ENCODE data around the gene RNU6-1. TPM values are rescaled to one million over a fixed set of nuclear protein-coding genes. Genes with fewer than 3 reads are reported as not detected.

Gene RNU6-1
- total RNA-seq, 2 experiments from 2014 or later: not detected

DNA sequence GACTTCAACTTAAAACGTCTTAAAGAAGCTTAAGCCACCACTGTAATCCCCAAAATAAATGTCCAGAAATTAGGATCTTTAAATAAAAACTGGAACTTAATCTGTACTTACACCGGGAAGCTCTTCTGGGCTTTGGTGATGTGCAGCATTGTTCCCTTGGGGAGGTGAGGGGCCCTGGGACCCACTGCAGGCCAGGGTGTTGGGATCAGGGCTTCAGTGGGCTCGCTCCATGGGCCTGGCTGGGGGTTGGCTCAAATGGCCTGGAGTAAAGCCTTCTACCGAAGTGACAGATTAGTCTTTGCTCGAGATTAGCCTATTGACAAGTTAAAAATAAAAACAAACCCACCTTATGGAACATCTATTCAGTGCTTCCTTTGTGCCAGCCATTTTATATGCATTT is 6.1 kb upstream of the RNU6-1 start:
- POLR2A ChIA-PET: no interaction called here
- Histone ChIP-seq H3K79me2 (ENCODE audit: insufficient read depth, low read depth, low read length) (no peaks in the 10 kb centered on the region), H3K36me3 (ENCODE audit: insufficient read depth, low read length) (no peaks in the 10 kb centered on the region; the same call in 1 of the 2 replicates), H3K4me3 (ENCODE audit: low read depth, low read length, poor library complexity, severe bottlenecking) (no peak overlapping the region), H3K4me1 (ENCODE audit: insufficient read depth, low read length, poor library complexity, severe bottlenecking) (peaks cover 52% of the 10 kb centered on the region), H2AFZ (ENCODE audit: low read length) (no peak overlapping the region), H3K27ac (ENCODE audit: low read depth, low read length, poor library complexity, severe bottlenecking) (no peak overlapping the region), H3K4me2 (ENCODE audit: low read length) (no peak overlapping the region), H4K20me1 (ENCODE audit: insufficient read depth, low read length) (no peaks in the 10 kb centered on the region), H3K9me2 (ENCODE audit: insufficient read depth, low read length) (no peaks in the 10 kb centered on the region), H3K9me3 (ENCODE audit: low read length) (peaks cover 10% of the 10 kb centered on the region; the same call in 1 of the 2 replicates)
- intact Hi-C loops (cut with micrococcal nuclease; ENCODE audit: unreplicated experiment): no loop called here
- CTCF ChIA-PET (ENCODE audit: unreplicated experiment): no interaction called here
- TF ChIP-seq EZH2phosphoT487 (IDR thresholded peaks at IDR 0.05; ENCODE audit: borderline replicate concordance, low read depth, low read length): no peak
- TF ChIP-seq, protein P1, sequence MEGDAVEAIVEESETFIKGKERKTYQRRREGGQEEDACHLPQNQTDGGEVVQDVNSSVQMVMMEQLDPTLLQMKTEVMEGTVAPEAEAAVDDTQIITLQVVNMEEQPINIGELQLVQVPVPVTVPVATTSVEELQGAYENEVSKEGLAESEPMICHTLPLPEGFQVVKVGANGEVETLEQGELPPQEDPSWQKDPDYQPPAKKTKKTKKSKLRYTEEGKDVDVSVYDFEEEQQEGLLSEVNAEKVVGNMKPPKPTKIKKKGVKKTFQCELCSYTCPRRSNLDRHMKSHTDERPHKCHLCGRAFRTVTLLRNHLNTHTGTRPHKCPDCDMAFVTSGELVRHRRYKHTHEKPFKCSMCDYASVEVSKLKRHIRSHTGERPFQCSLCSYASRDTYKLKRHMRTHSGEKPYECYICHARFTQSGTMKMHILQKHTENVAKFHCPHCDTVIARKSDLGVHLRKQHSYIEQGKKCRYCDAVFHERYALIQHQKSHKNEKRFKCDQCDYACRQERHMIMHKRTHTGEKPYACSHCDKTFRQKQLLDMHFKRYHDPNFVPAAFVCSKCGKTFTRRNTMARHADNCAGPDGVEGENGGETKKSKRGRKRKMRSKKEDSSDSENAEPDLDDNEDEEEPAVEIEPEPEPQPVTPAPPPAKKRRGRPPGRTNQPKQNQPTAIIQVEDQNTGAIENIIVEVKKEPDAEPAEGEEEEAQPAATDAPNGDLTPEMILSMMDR (conservative IDR thresholded peaks at IDR 0.05; ENCODE audit: low read length): no peak
- no TSS peak for BruUV-seq (replicated peaks)
- DNase-seq (ENCODE audit: low spot score): no peak

DNA sequence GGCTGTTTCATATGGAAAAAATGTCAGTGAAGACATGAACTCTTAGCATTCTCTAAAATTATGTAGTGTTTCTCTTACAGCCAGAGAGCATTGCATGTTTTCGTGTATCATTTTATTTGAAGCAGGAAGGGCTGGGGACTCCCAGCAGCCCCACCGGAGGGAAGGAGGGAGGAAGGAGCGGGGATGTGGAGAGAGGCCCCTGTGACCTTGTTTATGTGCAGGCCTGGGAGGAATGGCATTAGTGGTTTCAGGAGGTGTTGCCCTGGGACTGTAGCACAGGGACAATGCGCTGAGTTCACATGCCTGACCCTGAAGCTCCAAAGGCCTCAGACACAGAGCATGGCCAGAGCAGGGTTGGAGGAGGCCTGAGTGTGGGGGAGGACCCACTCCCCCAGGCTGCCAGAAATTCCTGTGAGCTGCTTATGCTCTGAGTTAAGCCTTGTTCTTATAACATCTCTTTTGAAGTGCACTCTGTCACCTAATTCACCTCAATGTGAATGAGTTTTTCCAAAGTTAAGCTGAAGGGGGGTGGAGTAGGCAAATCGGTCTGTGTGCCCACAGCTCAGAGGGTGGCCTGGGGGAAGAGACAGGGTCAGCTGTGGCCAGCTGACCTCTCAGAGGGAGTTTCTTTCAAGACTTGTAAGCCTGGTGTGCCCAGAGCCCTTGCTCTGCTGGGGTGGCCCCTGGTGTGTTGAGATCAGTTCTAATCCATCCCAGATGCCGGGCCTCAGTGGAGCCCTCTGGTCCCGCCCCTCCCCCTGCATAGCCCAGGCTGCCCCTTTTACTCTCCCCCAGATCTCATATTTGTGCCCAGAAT is 3.9 kb upstream of the RNU6-1 start:
- ChIA-PET POLR2A (interaction anchor here (0.7 kb wide), 1 partner anchor 9 kb away, joined by 5 read pairs; no protein-coding TSS in a partner anchor), CTCF (ENCODE audit: unreplicated experiment) (interaction anchor here (0.5 kb wide), 1 partner anchor 355 kb away, joined by 3 read pairs; no protein-coding TSS in a partner anchor)
- H4K20me1 ChIP-seq (ENCODE audit: insufficient read depth, low read length): no peaks in the 10 kb centered on the region
- TF ChIP-seq EZH2phosphoT487 (IDR thresholded peaks at IDR 0.05; ENCODE audit: borderline replicate concordance, low read depth, low read length): no peak
- no peak overlapping the region for H3K4me2 ChIP-seq (ENCODE audit: low read length)
- no peak overlapping the region for H2AFZ ChIP-seq (ENCODE audit: low read length)
- H3K4me3 ChIP-seq (ENCODE audit: low read depth, low read length, poor library complexity, severe bottlenecking): no peak overlapping the region
- H3K9me2 ChIP-seq (ENCODE audit: insufficient read depth, low read length): no peaks in the 10 kb centered on the region
- no peak for DNase-seq (ENCODE audit: low spot score)
- no peaks in the 10 kb centered on the region for H3K79me2 ChIP-seq (ENCODE audit: insufficient read depth, low read depth, low read length)
- no TSS peak for BruUV-seq (replicated peaks)
- no peaks in the 10 kb centered on the region for H3K9me3 ChIP-seq (ENCODE audit: low read length)
- H3K4me1 ChIP-seq (ENCODE audit: insufficient read depth, low read length, poor library complexity, severe bottlenecking): peaks cover 43% of the 10 kb centered on the region
- H3K36me3 ChIP-seq (ENCODE audit: insufficient read depth, low read length): no peaks in the 10 kb centered on the region
- intact Hi-C loops (cut with micrococcal nuclease; ENCODE audit: unreplicated experiment): no loop called here
- no peak overlapping the region for H3K27ac ChIP-seq (ENCODE audit: low read depth, low read length, poor library complexity, severe bottlenecking)

GRCh38 chr15:67843092-67843501 is 3.3 kb upstream of the RNU6-1 start:
- no TSS peak for BruUV-seq (replicated peaks)
- H3K9me3 ChIP-seq (ENCODE audit: low read length): no peaks in the 10 kb centered on the region
- H3K4me2 ChIP-seq (ENCODE audit: low read length): no peak overlapping the region
- POLR2A ChIA-PET: no interaction called here
- H2AFZ ChIP-seq (ENCODE audit: low read length): no peak overlapping the region
- no peak overlapping the region for H3K4me3 ChIP-seq (ENCODE audit: low read depth, low read length, poor library complexity, severe bottlenecking)
- TF ChIP-seq, protein P1 (conservative IDR thresholded peaks at IDR 0.05; ENCODE audit: low read length): no peak
- CTCF ChIA-PET (ENCODE audit: unreplicated experiment): no interaction called here
- H4K20me1 ChIP-seq (ENCODE audit: insufficient read depth, low read length): no peaks in the 10 kb centered on the region
- no peaks in the 10 kb centered on the region for H3K9me2 ChIP-seq (ENCODE audit: insufficient read depth, low read length)
- no peak overlapping the region for H3K27ac ChIP-seq (ENCODE audit: low read depth, low read length, poor library complexity, severe bottlenecking)
- H3K4me1 ChIP-seq (ENCODE audit: insufficient read depth, low read length, poor library complexity, severe bottlenecking): peaks cover 42% of the 10 kb centered on the region
- no peaks in the 10 kb centered on the region for H3K36me3 ChIP-seq (ENCODE audit: insufficient read depth, low read length)
- H3K79me2 ChIP-seq (ENCODE audit: insufficient read depth, low read depth, low read length): no peaks in the 10 kb centered on the region
- intact Hi-C loops (cut with micrococcal nuclease; ENCODE audit: unreplicated experiment): no loop called here
- DNase-seq (ENCODE audit: low spot score): no peak
